Cardiac fibroblast (primary cell): Measurements from ENCODE around the gene ERMN.
"Not testable (repeated sequence)": the region's sequence is repeated elsewhere in the genome, so short reads cannot be mapped to it uniquely, and the experiment has no call there.

Experiments
- DNase-seq, 2 donors: peaks; one replicate each; pipeline versions ENCODE4 v3.0.0 to v3.0.0-alpha.2; 2010; ENCODE audit warnings: low read depth in 2 of 2
- H3K4me3 ChIP-seq, 2 donors: replicated peaks in 1 of 2; 1 replicate in 1 of 2; 2 replicates in 1 of 2; pipeline ENCODE4 v1.5.1; 2011; ENCODE audit warnings: low read depth in 2 of 2, low read length in 2 of 2, mild to moderate bottlenecking in 2 of 2, moderate library complexity in 1 of 2
- CTCF ChIP-seq: IDR thresholded peaks from one replicate; pipeline ENCODE4 v1.5.1; 2011; ENCODE audit warnings: low read depth, mild to moderate bottlenecking, low read length, inconsistent platforms

Gene ERMN

GRCh38 chr2:157325786-157326185 is at the start of gene ERMN:
ERMN (minus strand) TSS chr2:157325824; CDS start chr2:157325642, 182 bp downstream.
- DNase-seq = no peak
- H3K4me3 ChIP-seq = no peak within 1 kb of the TSS
- no peak for TF ChIP-seq CTCF

GRCh38 chr2:157375384-157375783 is 49.8 kb upstream of the ERMN start:
- no peak for DNase-seq
- TF ChIP-seq CTCF = no peak
- no peak overlapping the region for H3K4me3 ChIP-seq

GRCh38 chr2:157368508-157368907 is 42.9 kb upstream of the ERMN start:
- not testable (repeated sequence) for DNase-seq

GRCh38 chr2:157367704-157368103 is 42.1 kb upstream of the ERMN start:
- TF ChIP-seq CTCF = no peak
- DNase-seq = no peak

More at GRCh38 chr2:157368508-157368907, 42.9 kb upstream of the ERMN start:
- H3K4me3 ChIP-seq = not testable (repeated sequence)

GRCh38 chr2:157364257-157364974 is 38.8 kb upstream of the ERMN start:
- TF ChIP-seq CTCF = no peak
- DNase-seq = no peak
- H3K4me3 ChIP-seq = no peak overlapping the region

More at GRCh38 chr2:157367704-157368103, 42.1 kb upstream of the ERMN start:
- no peak overlapping the region for H3K4me3 ChIP-seq

GRCh38 chr2:157363612-157364101 is 38.0 kb upstream of the ERMN start:
- H3K4me3 ChIP-seq = no peak overlapping the region
- TF ChIP-seq CTCF = no peak
- DNase-seq = peak in 1 of 2 donors; percentile 10

DNA sequence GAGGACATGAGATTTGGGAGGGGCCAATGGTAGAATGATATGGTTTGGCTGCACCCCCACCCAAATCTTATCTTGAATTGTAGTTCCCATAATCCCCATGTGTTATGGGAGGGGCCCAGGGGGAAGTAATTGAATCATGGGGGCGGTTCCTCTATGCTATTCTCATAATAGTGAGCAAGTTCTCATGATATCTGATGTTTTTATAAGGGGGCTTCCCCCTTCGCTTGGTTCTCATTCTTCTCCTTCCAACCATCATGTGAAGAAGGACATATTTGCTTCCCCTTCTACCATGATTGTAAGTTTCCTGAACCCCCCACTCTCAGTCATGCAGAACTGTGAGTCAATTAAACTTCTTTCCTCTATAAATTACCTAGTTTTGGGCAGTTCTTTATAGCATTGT is 37.0 kb upstream of the ERMN start:
- TF ChIP-seq CTCF = no peak
- H3K4me3 ChIP-seq = no peak overlapping the region
- no peak for DNase-seq
